Adrenal gland (tissue), 12 donors: Measurements from ENCODE around the gene MAP4. TPM values are rescaled to one million over a fixed set of nuclear protein-coding genes. Genes with fewer than 3 reads are reported as not detected.

ENCODE experiments used
- DNase-seq, 7 donors: peaks; one replicate each; pipeline ENCODE4 v3.0.0-alpha.2; 2019 to 2020
- H3K27ac ChIP-seq, 5 donors: fragments of 200-600 bp; sonication (generic) in 4 of 5; 1 replicate in 3 of 5; 2 replicates in 2 of 5; pipeline versions ENCODE4 v1.5.1 to v1.8.0; 2016 to 2020; ENCODE audit warnings: mild to moderate bottlenecking in 1 of 5
- H3K27me3 ChIP-seq: fragments of 200-600 bp; 2 replicates; pipeline ENCODE4 v1.8.0; 2021
- H3K36me3 ChIP-seq, 2 donors: fragments of 200-600 bp; replicated peaks in 1 of 2; 1 replicate in 1 of 2; 2 replicates in 1 of 2; pipeline versions ENCODE4 v1.5.1 to v1.8.0; 2018 to 2022
- H3K4me1 ChIP-seq, 2 donors: fragments of 200-600 bp; replicated peaks in 1 of 2; 1 replicate in 1 of 2; 2 replicates in 1 of 2; pipeline versions ENCODE4 v1.5.1 to v1.8.0; 2018 to 2021
- H3K4me3 ChIP-seq, 4 donors: fragments of 200-600 bp; sonication (generic) in 3 of 4; one replicate each; pipeline ENCODE4 v1.5.1; 2016 to 2018
- H3K9me3 ChIP-seq, 3 donors: fragments of 200-600 bp; sonication (generic) in 1 of 3; replicated peaks in 1 of 3; 1 replicate in 2 of 3; 2 replicates in 1 of 3; pipeline versions ENCODE4 v1.5.1 to v1.8.0; 2016 to 2021
- CTCF ChIP-seq, 6 experiments: fragments of 450-650 bp in 4 of 6; fragments of 200-600 bp in 2 of 6; sonication (generic) in 1 of 6; IDR thresholded peaks; 1 replicate in 5 of 6; 2 replicates in 1 of 6; pipeline versions ENCODE4 v1.5.1 to v1.8.0; 2016 to 2021; ENCODE audit warnings: antibody characterized with exemption in 6 of 6, mild to moderate bottlenecking in 2 of 6, moderate library complexity in 1 of 6
- POLR2A ChIP-seq, 2 donors: fragments of 450-650 bp; IDR thresholded peaks; one replicate each; pipeline ENCODE4 v1.6.1; 2017; ENCODE audit warnings: antibody characterized with exemption in 2 of 2, mild to moderate bottlenecking in 2 of 2, moderate library complexity in 1 of 2
- WGBS, 4 donors: extraction: QIAGEN DNeasy Blood & Tissue Kit in 2 of 4; methylation state at CpG; one replicate each; pipeline versions ENCODE4 v1.1.5 to v1.1.7; 2013 to 2017; 5-methylcytosine and 5-hydroxymethylcytosine counted together
- intact Hi-C, 2 donors: fragments of 100-400 bp; cut with DNase I; formaldehyde crosslinking; loops; one replicate each; pipeline versions ENCODE4 v1.14.1 to v1.15.0; 2022 to 2023
- polyA plus RNA-seq, 3 donors: library from polyadenylated mRNA; stranded (reverse); fragments of 200-250 nt in 2 of 3; fragments of 350-450 nt in 1 of 3; fragmentation: Illumina TruSeq in 1 of 3; extraction: RNeasy Lipid Tissue Mini Kit (QIAGEN cat#74804) in 1 of 3; gene quantifications; one replicate each; pipeline ENCODE4 v1.2.3, GENCODE V29; 2013 to 2014
- total RNA-seq, 9 donors: library from RNA; depleted of rRNA in 4 of 9; stranded (reverse); fragments of >200 nt in 4 of 9; fragments of 120-200 nt in 1 of 9; fragmentation: NEBNext Ultra II Directional in 1 of 9; extraction: Animal tissue kit (Norgen Biotek cat#: 25700) in 1 of 9; gene quantifications; one replicate each; pipeline versions ENCODE4 v1.1.0 to v1.2.4, GENCODE V29; 2013 to 2023
- donor health status: healthy with polysubstance abuse.
- donor health status: Bipolar disorder and iron deficiency.
- donor health status: DM: yes; HTN: yes; CAD: no.
- donor health status: DM: no; HTN: no; CAD: no.
- donor health status: DM: no; HTN: no; CAD: no.
- donor health status: DM: yes; HTN: yes; CAD: no.

MAP4 gene
- total and polyA plus RNA-seq, 12 donors = 34.3 to 152 (median 75.7) TPM

DNA sequence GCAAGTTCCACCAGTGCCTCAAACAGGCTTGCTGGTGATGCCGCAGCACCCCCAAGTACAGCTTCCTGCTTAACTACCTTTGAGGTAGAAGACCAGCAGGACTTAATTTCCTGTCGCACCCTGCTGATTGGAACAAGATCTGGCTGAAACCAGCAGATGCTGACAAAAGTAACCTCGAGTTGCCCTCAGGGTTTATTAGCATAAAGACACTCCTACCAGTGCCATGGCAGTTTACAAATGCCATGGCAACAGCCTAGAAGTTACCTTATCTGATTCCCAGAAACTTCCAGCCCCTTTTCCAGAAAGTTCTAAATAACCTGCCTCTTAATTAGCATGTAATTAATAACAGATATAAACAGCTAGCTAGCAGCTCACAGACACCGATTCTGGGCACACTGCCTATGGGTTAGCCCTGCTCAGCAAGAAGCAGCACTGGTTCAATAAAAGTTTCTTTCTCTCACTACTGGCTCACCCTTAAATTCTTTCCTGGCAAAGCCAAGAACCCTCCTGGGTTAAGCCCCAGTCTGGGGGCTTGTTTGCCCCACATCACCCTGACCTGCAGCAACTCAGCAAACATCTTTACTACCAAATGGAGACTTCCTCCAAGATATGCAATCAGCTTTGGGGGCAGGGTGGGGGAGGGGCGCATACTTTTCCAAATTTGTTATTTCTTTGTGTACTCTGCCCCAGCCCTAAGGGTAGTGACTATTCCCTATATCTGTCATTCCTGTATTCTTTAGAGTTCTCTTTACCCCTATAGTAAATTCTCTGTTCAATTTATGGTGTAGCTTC lies 54.2 kb downstream of the MAP4 start:
- TF ChIP-seq POLR2A (IDR thresholded peaks at IDR 0.05) (no peak), CTCF (IDR thresholded peaks at IDR 0.05) (no peak)
- H3K4me3 ChIP-seq = no peak overlapping the region
- 51 to 76% (median 71%) methylated on average over 3 to 5 of the region's 5 CpGs for WGBS, 4 donors
- H3K4me1 ChIP-seq = peaks cover 0 to 20% of the 10 kb centered on the region in 2 donors
- no peak overlapping the region for H3K27ac ChIP-seq
- DNase-seq = peak in 3 of 7 donors; percentile 10 to 18 (median 17)
- no peaks in the 10 kb centered on the region for H3K9me3 ChIP-seq
- no peaks in the 10 kb centered on the region for H3K27me3 ChIP-seq
- intact Hi-C loops = no loop called here
- H3K36me3 ChIP-seq = no peaks in the 10 kb centered on the region

- no peak for DNase-seq
- Histone ChIP-seq H3K9me3 (no peaks in the 10 kb centered on the region), H3K27me3 (no peaks in the 10 kb centered on the region), H3K4me1 (peaks cover 0 to 20% of the 10 kb centered on the region in 2 donors), H3K27ac (no peak overlapping the region), H3K36me3 (no peaks in the 10 kb centered on the region), H3K4me3 (no peak overlapping the region)
- TF ChIP-seq CTCF (IDR thresholded peaks at IDR 0.05) = no peak
- TF ChIP-seq POLR2A (IDR thresholded peaks at IDR 0.05) = no peak
- WGBS, 4 donors = 92 to 100% (median 99%) methylated on average over 1 of the region's 1 CpG
- intact Hi-C loops = no loop called here
Observed at GRCh38 chr3:47961036-47961435, 55.2 kb downstream of the MAP4 start.

DNA sequence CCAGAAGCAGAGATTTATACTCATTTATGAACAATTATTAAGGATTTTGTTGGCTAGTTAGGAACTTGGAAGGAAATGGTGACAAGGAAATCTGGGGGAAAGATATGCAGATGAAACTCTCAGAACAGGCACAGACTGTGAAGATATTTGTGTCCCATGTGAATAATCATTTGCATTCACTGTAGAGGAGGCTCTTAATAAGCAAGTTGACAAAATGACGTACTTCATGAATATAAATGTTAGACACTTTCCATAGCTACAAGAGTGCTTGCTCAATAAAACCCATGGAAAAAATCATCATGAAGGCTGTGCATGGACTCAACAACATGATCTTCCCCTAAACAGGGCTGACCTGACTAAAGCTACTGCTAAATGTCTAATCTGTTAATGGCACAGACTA lies 59.7 kb downstream of the MAP4 start:
- intact Hi-C loops = no loop called here
- H3K36me3 ChIP-seq = no peaks in the 10 kb centered on the region
- H3K9me3 ChIP-seq = no peaks in the 10 kb centered on the region
- H3K4me3 ChIP-seq = no peak overlapping the region
- 79 to 100% (median 94%) methylated on average over 1 of the region's 1 CpG for WGBS, 4 donors
- no peaks in the 10 kb centered on the region for H3K27me3 ChIP-seq
- TF ChIP-seq POLR2A (IDR thresholded peaks at IDR 0.05) = no peak
- TF ChIP-seq CTCF (IDR thresholded peaks at IDR 0.05) = no peak
- DNase-seq = no peak
- H3K4me1 ChIP-seq = peaks cover 0 to 15% of the 10 kb centered on the region in 2 donors
- H3K27ac ChIP-seq = no peak overlapping the region

GRCh38 chr3:47954567-47954966 lies 61.6 kb downstream of the MAP4 start:
- Histone ChIP-seq H3K9me3 (no peaks in the 10 kb centered on the region), H3K27ac (no peak overlapping the region), H3K4me1 (peaks cover 0 to 8% of the 10 kb centered on the region in 2 donors), H3K27me3 (no peaks in the 10 kb centered on the region), H3K4me3 (no peak overlapping the region), H3K36me3 (no peaks in the 10 kb centered on the region)
- WGBS, 4 donors = 87 to 96% (median 90%) methylated on average over 1 of the region's 1 CpG
- no peak for TF ChIP-seq CTCF (IDR thresholded peaks at IDR 0.05)
- no peak for TF ChIP-seq POLR2A (IDR thresholded peaks at IDR 0.05)
- intact Hi-C loops = no loop called here
- no peak for DNase-seq
